OCI-M2 (cell line): Measurements from ENCODE around the gene WDR86.

Experiments
- DNase-seq: peaks from one replicate; lab custom pipeline; 2025; ENCODE audit not compliant: unreplicated experiment; lab: John Stamatoyannopoulos, UW

Gene WDR86

DNA sequence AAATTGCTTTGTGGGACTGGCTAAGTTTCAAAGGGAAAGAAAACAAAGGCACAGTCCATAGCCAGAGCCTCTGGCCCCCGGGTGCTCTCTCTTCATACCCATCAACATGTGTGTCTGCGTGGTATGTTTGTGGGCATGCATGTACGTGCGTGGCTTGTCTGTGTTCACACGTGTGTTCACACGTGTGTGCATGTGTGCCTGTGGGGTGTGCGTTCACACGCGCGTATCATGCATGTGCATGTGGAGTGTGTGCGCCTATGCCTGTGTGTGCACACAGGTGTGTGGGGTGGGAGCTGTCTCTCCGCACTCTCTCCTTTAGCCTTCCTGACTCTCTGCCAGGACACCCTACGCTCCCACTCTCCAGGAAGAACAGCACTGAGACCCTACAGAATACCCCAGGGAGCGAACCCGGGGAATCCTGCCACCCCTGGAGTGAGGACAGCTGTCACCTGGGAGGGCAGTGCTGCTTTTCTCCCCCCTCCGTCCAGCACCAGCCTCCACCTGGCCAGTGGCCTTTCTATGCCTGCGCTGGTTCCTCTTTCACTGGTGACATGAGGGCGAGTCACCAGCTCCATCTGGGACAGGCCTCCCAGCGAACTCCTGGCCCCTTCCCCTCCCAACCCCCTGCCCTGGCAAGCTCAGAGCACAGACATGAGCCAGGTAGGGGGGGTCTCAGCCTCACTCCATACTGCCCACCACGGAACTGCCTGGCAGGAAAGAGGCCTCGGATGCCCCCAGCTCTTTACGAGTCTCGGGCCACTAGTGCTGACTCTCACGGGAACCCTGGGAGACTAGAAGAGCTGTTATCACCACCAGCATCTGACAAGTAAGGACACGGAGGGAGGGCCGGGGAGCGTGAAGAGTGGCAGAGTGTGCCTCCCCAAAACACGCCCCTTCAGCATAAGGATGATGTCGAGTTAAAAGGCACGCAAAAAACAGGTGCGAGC lies 16.5 kb downstream of the WDR86 start:
- DNase-seq: no peak

DNA sequence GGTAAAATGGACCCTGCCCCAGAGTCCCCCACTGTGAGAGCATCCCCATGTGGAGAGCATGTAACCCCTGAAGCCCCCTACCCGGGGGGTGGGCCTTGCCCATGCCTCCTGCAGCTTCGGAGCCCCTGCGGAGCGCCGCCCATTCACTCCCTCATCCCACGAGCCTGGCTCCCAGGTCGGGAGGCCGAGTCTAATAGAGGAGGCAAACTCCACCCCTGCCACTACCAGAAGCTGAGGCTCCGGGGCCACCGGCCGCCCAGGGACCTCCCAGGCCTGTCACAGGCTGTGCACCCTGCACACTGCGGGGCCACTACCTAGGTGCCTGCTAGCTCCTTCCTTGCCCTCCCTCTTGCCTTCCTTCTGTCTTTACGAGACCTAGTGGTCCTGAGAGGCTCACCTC lies 17.4 kb downstream of the WDR86 start:
- DNase-seq: no peak

DNA sequence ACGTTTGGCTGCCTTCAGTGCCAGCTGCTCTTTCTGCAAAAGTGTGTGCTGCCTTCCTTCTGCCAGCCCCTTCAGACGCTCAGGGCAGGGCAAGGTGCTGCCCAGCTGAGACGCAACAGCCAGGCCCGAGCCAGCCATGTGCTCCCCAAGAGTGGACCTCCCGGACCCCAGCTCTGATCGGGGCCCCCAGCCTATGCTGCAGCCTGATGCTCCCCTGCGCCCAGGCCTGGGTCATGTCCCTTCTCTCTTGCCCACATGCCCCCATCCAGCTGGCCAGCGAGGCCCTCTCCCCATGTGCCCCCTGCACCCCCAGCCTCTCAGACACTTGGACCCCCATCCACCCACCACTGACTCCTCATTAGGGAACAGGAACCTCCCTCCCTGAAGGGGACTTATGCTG lies 17.8 kb downstream of the WDR86 start:
- no peak for DNase-seq

DNA sequence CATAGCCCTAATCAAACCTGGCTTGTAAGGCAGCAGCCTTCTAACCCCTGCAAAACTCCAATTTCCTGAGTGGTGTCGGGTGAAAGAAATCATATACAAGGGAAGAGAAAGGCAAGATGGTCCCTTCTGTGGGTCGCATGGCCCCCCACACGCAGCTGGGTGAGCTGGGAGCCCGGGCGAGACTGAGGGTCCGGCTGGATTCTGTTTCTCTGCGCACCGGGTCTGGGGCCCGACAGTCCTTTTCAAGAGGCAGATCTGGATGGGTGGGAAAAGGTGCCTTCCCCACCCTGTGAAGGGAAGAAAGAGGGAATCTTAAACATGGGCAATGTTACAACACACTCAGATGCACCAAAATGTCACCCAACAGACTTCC lies 18.5 kb downstream of the WDR86 start:
- no peak for DNase-seq

DNA sequence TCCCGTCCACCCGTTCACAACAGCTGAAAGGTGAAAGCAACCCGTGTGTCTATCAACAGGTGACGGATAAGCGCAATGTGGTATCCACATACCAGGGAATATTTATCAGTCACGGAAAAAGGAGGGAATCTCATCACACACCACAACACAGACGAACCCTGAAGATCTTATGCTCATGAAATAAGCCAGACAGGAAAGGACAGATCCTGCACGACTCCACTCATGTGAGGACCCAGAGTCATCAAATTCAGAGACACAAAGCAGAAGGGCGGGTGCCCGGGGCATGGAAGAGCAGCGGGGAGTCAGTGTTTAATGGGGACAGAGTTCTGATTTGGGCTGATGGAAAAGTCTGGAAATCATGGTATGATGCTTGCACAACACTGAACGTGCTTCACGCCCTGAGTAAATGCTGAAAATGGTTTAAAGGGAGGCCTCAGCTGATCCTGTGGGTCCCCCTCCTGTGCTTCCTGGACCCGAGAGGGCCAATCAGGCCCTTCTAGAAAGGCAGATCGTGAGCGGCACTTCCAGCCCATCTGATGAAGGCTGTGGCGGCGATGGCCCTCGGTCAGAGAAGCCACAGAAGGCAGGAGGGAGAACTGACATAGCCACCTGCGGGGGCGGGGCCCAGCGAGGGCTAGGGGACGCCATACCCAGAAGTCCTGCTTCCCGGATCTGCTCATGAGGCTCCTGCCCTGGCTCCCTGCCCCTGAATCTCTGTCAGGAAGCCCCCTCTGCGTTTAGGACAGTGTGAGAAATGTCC lies 19.1 kb downstream of the WDR86 start:
- DNase-seq: no peak

DNA sequence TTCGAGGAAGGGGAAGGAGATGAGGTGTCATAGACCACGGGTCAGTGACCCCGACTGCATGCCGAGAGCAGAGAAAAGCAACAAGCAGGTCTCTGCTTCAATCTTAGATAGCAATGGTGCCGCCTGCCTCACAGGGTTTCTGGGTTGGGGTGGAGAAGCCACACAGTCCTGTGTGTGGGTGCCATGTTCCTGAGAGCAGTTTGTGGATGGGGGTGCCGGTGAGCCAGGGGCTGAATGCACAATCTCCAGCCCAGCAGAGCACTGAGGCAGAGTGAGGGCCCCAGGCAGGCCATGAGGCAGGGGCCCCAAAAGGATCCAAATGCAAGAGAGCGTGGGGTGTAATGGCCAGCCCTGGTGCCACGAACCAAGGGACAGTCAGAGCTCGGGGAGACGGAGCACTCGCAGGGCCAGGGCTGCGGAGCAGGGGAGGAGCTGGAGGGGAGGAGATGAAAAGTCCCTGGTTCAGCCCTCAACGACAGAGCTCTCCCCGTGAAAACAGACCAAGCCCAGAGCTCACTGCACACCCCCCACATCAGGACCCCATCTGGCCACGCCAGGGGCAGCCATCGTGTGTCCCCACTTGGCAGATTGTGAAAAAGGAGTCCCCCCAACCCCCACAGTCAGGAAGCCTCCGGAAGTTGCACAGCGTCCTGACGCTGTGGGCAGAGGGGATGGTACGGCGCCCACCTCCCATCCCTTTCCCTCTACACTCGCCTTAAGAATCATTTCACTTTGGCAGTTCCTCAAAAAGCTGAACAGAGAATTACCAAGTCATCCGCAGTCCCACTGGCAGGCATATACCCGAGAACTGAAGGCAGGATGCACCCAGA lies 19.9 kb downstream of the WDR86 start:
- no peak for DNase-seq

DNA sequence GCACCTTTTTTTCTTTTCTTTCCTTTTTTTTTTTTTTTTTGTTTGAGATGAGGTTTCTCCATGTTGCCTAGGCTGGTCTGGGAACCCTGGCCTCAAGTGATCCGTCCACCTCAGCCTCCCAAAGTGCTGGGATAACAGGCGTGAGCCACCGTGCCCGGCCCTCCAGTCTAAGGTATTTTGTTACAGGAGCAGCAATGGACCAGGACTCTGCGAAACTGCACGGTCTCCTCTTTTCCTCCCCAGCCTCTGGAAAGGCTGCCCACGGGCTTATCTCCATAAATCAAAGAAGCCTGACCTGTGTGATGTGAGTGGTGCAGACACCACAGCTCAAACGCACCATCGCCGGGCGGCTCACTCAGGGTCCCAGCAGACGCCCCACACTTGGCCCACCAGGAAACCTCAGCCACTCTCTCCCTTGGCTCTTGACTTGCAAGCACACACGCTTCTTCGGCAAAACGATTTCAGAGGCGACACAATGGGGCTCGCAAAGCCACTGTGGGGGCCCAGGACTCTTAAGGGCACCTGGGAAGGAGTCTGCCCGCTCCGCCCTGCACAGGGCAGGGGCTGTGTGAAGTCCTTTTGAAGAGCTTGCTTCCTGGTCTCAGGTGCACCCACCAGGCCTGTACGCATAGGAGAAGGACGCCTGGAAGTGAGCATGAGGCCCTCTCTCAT lies 20.6 kb downstream of the WDR86 start:
- no peak for DNase-seq

DNA sequence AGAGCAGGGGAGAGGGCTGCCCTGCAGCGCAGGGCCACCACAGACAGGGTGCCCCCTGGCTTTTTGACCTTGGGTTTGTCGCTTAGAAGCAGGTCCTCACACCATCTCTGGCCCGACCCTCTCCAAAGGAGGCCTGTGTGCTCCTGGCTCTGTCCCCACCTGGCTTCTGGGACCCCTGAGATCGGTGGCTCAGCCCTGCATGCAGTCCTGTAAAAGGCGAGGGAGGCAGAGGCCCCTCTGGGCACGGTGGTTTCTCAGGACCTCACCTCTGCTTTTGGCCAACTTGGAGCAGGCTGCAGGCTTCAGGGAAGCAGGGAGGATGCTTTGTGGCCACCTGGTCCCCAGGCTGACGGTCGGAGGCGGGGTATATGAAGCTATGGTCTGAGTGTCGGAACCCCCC lies 21.4 kb downstream of the WDR86 start:
- no peak for DNase-seq

DNA sequence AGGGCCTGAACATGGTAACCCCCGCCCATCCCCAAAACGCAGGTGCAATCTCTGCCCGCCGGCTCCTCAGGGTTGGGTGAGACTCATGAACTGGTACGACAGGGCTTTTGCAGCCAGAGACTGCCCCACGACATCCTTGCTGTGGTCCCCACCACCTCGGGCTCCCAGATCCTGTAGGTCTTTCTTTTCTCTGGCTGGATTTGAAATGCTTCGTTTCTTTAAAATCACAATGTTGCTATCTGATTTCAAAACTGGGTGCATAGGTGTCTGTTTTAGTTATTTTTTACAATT lies 21.9 kb downstream of the WDR86 start:
- DNase-seq: no peak

DNA sequence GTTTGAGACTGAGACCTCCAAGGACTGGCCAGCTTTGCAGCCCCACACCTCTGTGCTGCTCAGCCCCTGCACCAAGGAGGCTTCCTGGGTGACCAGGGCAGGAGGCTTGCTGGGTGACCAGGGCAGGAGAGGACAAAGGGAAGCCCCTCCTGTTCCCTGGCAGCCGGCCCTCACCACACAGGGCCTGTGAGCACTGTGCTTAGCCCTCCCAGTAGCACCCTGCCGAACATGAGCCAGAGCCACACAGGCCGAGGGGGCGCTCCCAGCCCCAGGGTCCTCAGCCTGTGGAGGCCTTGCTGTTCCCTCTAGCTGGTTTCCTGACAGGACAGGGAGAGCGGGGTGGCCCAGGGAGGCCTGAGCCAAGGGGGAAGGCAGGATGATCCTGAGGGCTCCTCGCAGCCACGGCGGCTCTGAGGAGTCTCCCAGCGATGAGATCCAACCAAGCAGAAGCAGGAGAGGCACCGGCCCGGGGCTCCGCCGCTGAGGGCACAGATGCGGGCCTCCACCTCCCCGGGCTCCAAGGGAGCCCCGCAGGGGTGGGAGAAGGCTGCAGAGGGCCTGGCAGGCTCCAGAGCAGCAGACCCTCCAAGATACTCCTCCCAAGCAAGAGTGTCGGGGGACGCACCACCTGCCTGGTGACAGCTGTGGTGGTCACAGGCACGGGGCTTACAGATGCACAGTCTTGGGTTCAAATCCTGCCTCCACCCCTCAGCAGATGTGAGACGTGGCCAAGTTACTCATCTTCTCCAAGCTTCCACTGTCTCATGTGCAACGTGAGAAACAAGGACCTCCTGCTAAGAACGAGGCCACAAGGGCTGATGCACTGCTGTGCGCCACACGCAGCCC lies 22.5 kb downstream of the WDR86 start:
- DNase-seq: no peak

DNA sequence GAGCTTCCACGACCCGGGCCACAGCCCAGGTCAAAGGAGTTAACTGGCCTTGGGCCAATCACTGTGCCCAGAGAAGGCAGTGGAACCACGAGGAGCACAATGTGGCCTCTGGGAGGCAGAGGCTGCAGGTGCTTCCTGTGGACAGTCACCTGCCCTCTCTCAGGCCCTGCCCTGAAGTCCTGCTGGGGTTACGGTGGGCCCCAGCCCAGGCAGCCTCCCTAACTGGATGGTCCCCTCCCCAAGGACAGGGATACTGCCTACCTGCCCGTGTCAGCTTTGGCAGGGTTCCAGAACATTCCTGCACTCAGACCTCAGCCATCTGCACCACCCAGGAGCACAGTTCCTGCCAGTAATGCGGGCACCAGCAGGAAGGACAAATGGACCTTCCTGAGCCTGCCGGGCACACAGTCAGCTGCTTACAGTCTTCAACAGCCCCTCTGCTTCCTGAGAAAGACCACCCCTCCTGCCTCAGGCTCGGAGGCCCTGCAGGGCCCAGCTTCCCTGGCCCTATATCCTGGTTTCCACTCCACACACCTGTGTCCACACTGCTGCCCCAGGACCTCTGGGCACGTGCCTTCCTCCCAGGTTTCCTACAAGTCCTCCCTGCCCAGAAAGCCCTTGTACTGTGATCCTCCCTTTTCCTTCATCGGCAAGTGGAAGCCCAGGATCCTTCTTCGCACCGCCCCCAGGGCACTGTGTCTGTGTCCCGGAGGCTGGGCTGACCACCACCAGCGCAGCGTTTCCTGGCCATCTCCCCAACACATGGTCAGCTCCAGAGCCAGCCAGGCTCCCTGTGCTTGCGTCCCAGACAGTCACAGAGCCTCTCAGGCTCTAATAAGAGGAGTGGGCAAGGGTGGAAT lies 23.3 kb downstream of the WDR86 start:
- DNase-seq: no peak

DNA sequence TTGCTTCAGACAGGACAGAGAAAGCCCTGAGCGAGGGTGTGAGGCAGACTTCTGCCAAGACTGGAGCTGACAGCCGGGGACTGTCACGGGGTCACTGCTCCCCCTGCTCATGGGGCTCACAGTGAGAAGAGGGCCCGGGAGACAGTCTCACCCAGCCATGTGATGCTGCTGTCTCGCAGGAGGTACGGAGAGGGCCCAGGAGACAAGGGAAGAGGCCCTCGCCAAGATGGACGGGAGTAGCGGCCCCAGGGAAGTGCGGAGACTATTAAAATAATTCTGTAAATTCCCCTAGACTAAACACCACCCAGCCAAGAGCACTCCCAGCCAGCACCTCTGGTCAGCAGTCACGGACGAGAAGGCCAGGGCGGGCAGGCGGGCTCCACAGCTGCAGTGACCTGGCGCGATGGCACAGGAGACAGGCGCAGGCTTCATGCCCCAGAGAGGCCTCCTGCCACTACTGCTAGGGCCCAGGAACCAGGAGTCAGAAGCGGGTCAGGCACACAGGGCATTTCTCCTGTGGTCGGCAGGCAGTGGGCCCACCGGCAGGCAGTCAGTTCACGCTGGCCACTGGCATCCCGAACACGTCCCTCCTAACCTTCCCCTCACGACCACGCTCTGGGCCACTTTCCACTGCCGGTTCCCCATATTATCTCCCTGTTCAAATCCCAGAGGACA lies 24.1 kb downstream of the WDR86 start:
- DNase-seq: no peak

DNA sequence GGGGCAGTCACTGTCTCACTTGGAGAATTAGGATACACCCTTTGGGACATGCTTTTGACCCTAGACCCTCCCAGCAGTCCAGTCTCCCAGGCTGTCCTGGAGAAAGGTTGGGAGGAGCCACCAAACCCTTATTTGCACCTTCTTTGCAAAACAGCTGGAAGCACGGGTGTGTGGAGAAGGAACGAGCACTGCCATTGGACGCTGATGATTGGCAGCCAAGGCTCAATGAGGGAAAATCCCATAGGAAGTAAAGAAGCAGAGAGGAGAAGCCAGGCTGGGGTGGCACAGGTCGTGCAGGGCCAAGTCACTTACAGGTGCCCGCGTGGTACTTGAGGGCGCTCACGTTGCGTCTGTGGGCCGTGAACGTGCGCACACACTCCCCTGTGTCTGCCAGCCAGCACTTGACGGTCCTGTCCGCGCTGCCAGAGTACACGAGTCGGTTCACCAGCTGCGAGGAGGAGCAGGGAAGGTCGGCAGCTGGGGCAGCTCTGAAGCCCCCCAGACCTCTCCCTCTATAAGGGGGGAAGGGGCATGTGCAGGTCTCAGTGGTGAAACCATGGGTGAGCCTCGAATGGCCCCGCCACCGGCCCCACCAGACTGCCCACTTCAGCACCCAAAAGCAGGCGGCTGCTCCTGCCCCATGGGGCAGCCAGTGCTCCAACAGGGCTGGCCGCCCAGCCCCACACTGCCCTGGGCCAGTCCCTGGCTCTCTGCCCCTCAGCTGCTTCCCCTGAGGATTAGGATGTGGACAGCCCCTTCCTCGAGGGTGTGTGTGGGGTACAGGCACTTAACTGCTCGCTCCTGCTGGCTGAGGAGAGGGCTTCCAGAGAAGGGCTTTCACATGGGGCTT lies 24.8 kb downstream of the WDR86 start:
- DNase-seq: no peak

DNA sequence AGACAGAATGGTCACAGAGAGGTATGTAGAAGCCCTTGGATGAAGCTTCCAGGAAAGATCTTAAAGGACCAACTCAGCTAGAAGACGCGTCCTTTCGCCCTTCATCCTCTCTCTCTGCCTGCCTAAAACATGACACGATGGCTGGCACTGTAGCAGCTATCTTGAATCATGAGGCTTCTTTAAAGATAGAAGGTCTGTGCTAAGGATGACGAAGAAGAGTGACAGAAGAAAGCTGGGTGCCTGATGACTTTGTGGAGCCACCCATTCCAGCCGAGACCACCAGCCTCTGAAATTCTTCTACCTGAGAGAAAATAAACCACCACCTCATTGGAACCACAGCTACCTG lies 25.5 kb downstream of the WDR86 start:
- no peak for DNase-seq

DNA sequence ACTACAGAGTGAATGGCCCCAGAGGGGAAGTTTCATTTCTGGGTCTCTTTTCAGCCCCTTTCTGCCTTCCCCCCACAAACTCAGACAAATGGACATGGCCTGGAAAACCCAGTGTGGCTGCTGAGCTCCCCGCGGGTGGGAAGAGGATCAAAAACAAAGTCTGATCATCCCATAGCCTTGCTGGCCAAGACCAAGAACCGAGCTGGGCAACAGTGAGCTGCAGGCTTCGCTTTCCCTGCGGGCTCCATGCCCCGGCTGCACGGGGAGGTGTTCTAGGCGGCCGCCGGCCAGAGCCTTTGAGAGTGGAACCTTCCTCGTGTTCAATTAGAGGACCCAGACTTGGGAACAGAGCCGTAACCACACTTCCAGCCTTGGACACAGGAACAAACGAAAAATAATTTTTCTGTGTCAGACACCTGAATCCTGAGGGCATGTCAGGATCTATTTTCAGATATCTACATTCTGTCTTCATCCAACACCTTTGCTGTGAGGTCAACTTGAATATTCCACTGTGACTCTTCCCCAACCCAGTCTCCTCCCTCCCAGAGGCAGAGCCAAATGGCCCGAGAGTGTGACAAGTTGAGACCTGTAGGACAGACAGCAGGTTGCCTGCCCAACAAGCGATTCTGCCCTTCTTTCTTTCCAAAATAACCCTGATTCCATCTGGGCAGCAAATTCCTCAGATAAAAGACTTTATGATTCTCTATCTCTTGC lies 26.0 kb downstream of the WDR86 start:
- DNase-seq: no peak

DNA sequence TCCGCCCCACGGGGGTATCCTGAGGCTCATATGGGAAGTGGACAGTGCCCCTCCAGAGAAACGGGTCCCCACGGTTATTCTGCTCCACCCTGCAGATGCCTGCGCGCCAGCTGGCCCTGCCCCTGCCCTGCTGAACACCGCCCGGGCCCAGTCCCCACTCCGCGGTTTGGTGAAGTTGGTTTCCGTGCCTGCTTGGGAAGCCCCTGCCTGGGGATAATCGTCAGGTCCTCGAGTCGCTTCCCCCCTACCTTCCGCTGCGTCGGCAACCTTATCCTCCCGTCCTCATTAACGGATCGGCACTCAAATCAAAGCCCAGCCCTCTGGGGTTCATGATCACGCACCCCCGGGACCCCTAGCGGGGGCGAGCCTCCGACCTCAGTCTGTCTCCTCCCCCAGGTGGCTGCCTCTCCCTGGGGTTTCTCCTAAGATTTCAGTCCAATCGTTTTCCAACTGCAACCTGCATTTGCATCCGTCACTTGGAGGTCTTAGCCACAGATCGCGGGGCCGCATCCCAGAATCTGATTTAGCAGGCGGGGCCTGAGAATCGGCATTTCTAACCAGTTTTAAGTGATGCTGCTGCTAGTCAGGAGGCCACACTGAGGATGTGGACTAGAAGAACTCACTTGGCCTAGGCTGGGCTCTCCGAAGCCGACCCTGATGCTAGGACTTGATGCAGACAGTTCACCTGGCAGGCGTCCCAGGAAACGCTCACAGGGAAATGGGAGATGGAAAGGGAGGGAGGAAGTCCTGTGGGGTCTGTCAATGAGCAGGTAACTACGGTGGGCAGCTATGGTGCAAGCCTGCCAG lies 27.6 kb downstream of the WDR86 start:
- no peak for DNase-seq
